SU-DHL-6 (cell line): Measurements from ENCODE around the gene HMGN5.

Experiments
- CTCF ChIP-seq: fragments of 200-600 bp; sonication (generic); IDR thresholded peaks from one replicate; pipeline ENCODE4 v1.5.1; 2017; ENCODE audit warnings: antibody characterized with exemption, mild to moderate bottlenecking, low read length, moderate library complexity; ENCODE audit not compliant: insufficient read depth, poor library complexity, severe bottlenecking
- EZH2phosphoT487 ChIP-seq: fragments of 200-600 bp; sonication (generic), shearing (Covaris generic); conservative IDR thresholded peaks from 2 replicates; pipeline ENCODE4 v1.6.1; 2018; ENCODE audit warnings: mild to moderate bottlenecking, antibody characterized with exemption, low read length, moderate library complexity, mixed read lengths

- no peak for TF ChIP-seq CTCF
- no peak for TF ChIP-seq EZH2phosphoT487
These were observed 33.3 kb downstream of the HMGN5 start for GRCh38 chrX:81168391-81168790.
